ENCODE results near the gene ERF.

Gene ERF

GRCh38 chr19:42287017-42287826, 32.3 kb upstream of the ERF start:
- no peak for DNase-seq (ENCODE audit: low spot score)

GRCh38 chr19:42286349-42287016, 31.6 kb upstream of the ERF start:
- no peak for DNase-seq (ENCODE audit: low spot score)

- DNase-seq (ENCODE audit: low spot score) = no peak
Measured at GRCh38 chr19:42285988-42286348, 31.0 kb upstream of the ERF start.

- no peak for DNase-seq (ENCODE audit: low spot score)
Measured at GRCh38 chr19:42285541-42285941, 30.6 kb upstream of the ERF start.

GRCh38 chr19:42284591-42285341, 29.8 kb upstream of the ERF start:
- no peak for DNase-seq (ENCODE audit: low spot score)

GRCh38 chr19:42284066-42284501, 29.2 kb upstream of the ERF start:
- DNase-seq (ENCODE audit: low spot score) = peak; percentile 89

- peak; percentile 97 for DNase-seq (ENCODE audit: low spot score)
Measured at GRCh38 chr19:42283188-42284065, 28.5 kb upstream of the ERF start.

GRCh38 chr19:42282819-42283187, 27.9 kb upstream of the ERF start:
- DNase-seq (ENCODE audit: low spot score) = no peak

- no peak for DNase-seq (ENCODE audit: low spot score)
Measured at GRCh38 chr19:42281827-42282762, 27.2 kb upstream of the ERF start.

- no peak for DNase-seq (ENCODE audit: low spot score)
Measured at GRCh38 chr19:42281146-42281826, 26.4 kb upstream of the ERF start.

- DNase-seq (ENCODE audit: low spot score) = no peak
Measured at GRCh38 chr19:42280815-42281145, 25.9 kb upstream of the ERF start.

GRCh38 chr19:42279902-42280814, 25.2 kb upstream of the ERF start:
- peak; percentile 87 for DNase-seq (ENCODE audit: low spot score)

GRCh38 chr19:42279155-42279901, 24.4 kb upstream of the ERF start:
- no peak for DNase-seq (ENCODE audit: low spot score)

- no peak for DNase-seq (ENCODE audit: low spot score)
Measured at GRCh38 chr19:42278452-42279154, 23.7 kb upstream of the ERF start.

- no peak for DNase-seq (ENCODE audit: low spot score)
Measured at GRCh38 chr19:42277821-42278451, 23.0 kb upstream of the ERF start.

GRCh38 chr19:42276821-42277220, 21.9 kb upstream of the ERF start:
- DNase-seq (ENCODE audit: low spot score) = no peak

- no peak for DNase-seq (ENCODE audit: low spot score)
Measured at GRCh38 chr19:42276284-42276683, 21.4 kb upstream of the ERF start.

All from CD4-positive, alpha-beta T cell treated with Interleukin-6 at 100 ng/mL for 8 hours (primary cell).